ENCODE data around the gene POU2F1.

The POU2F1 gene

GRCh38 chr1:167270349-167271092, 49.8 kb downstream of the POU2F1 start:
- no peak for DNase-seq (ENCODE audit: low read depth in 4 of 4, low spot score in 1 of 4)

- DNase-seq (ENCODE audit: low read depth in 4 of 4, low spot score in 1 of 4) = no peak
Observed at GRCh38 chr1:167272369-167272957, 51.8 kb downstream of the POU2F1 start.

GRCh38 chr1:167273027-167273800, 52.5 kb downstream of the POU2F1 start:
- DNase-seq (ENCODE audit: low read depth in 4 of 4, low spot score in 1 of 4) = no peak

GRCh38 chr1:167274061-167274460, 53.4 kb downstream of the POU2F1 start:
- no peak for DNase-seq (ENCODE audit: low read depth in 4 of 4, low spot score in 1 of 4)

- DNase-seq (ENCODE audit: low read depth in 4 of 4, low spot score in 1 of 4) = no peak
Observed at GRCh38 chr1:167276969-167277368, 56.3 kb downstream of the POU2F1 start.

GRCh38 chr1:167278497-167278896, 57.8 kb downstream of the POU2F1 start:
- no peak for DNase-seq (ENCODE audit: low read depth in 4 of 4, low spot score in 1 of 4)

GRCh38 chr1:167280912-167281311, 60.2 kb downstream of the POU2F1 start:
- no peak for DNase-seq (ENCODE audit: low read depth in 4 of 4, low spot score in 1 of 4)

GRCh38 chr1:167288390-167289074, 67.8 kb downstream of the POU2F1 start:
- DNase-seq (ENCODE audit: low read depth in 4 of 4, low spot score in 1 of 4) = no peak

- DNase-seq (ENCODE audit: low read depth in 4 of 4, low spot score in 1 of 4) = no peak
Observed at GRCh38 chr1:167289075-167289442, 68.4 kb downstream of the POU2F1 start.

GRCh38 chr1:167289966-167290365, 69.3 kb downstream of the POU2F1 start:
- DNase-seq (ENCODE audit: low read depth in 4 of 4, low spot score in 1 of 4) = no peak

GRCh38 chr1:167291539-167292185, 71.0 kb downstream of the POU2F1 start:
- no peak for DNase-seq (ENCODE audit: low read depth in 4 of 4, low spot score in 1 of 4)

- DNase-seq (ENCODE audit: low read depth in 4 of 4, low spot score in 1 of 4) = no peak
Observed at GRCh38 chr1:167292216-167292615, 71.5 kb downstream of the POU2F1 start.

- no peak for DNase-seq (ENCODE audit: low read depth in 4 of 4, low spot score in 1 of 4)
Observed at GRCh38 chr1:167293057-167293456, 72.4 kb downstream of the POU2F1 start.

GRCh38 chr1:167294528-167294927, 73.8 kb downstream of the POU2F1 start:
- DNase-seq (ENCODE audit: low read depth in 4 of 4, low spot score in 1 of 4) = no peak

- no peak for DNase-seq (ENCODE audit: low read depth in 4 of 4, low spot score in 1 of 4)
Observed at GRCh38 chr1:167297222-167298214, 76.8 kb downstream of the POU2F1 start.

- no peak for DNase-seq (ENCODE audit: low read depth in 4 of 4, low spot score in 1 of 4)
Observed at GRCh38 chr1:167298325-167298724, 77.6 kb downstream of the POU2F1 start.

GRCh38 chr1:167301355-167301754, 80.7 kb downstream of the POU2F1 start:
- DNase-seq (ENCODE audit: low read depth in 4 of 4, low spot score in 1 of 4) = no peak

GRCh38 chr1:167304165-167304564, 83.5 kb downstream of the POU2F1 start:
- no peak for DNase-seq (ENCODE audit: low read depth in 4 of 4, low spot score in 1 of 4)

GRCh38 chr1:167305059-167305705, 84.5 kb downstream of the POU2F1 start:
- DNase-seq (ENCODE audit: low read depth in 4 of 4, low spot score in 1 of 4) = no peak
